Measurements from ENCODE around the gene CATSPERB.

Gene CATSPERB

DNA sequence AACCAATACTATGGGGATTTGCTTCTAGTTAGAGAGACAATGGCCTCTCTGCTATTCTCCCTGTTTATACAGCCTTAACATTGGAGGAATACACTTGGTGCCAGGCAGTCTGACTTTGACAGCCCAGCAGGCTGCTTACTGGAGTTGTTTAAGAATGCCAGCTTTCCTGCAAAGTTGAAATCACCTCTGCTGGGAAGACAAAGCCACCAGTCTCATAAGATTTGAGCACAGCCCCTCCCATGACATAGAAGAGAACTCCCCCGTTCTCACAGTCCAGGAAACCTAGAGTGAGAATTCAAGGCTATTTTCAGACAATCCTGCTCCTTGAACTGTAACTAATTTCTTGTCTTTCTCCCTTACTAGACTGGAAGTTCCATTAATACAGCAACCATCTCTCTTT is 21.1 kb upstream of the CATSPERB start:
- DNase-seq (no peak), ATAC-seq (ENCODE audit: insufficient read depth, low read depth) (no peak)
- Histone ChIP-seq H3K4me1 (ENCODE audit: insufficient read depth, low read length) (no peaks in the 10 kb centered on the region), H3K36me3 (ENCODE audit: insufficient read depth, low read length) (no peaks in the 10 kb centered on the region), H3K27me3 (ENCODE audit: insufficient read depth, low read length, poor library complexity) (no peaks in the 10 kb centered on the region), H3K9me3 (ENCODE audit: insufficient read depth, low read length, severe bottlenecking) (no peaks in the 10 kb centered on the region), H4K20me1 (ENCODE audit: insufficient read depth, low read length) (no peaks in the 10 kb centered on the region), H3K4me2 (ENCODE audit: insufficient read depth, low read length) (no peak overlapping the region), H3K27ac (ENCODE audit: low read length) (no peak overlapping the region), H3K9ac (ENCODE audit: low read depth, low read length) (no peak overlapping the region), H3K4me3 (ENCODE audit: low read depth in 1 of 2, low read length in 2 of 2) (no peak overlapping the region), H2AFZ (ENCODE audit: low read depth, low read length) (no peak overlapping the region), H3K79me2 (ENCODE audit: insufficient read depth, low read length) (no peaks in the 10 kb centered on the region)
- no peak for TF ChIP-seq CTCF (IDR thresholded peaks at IDR 0.05; ENCODE audit: borderline replicate concordance, extremely low read depth, low read length, poor library complexity, severe bottlenecking)

DNA sequence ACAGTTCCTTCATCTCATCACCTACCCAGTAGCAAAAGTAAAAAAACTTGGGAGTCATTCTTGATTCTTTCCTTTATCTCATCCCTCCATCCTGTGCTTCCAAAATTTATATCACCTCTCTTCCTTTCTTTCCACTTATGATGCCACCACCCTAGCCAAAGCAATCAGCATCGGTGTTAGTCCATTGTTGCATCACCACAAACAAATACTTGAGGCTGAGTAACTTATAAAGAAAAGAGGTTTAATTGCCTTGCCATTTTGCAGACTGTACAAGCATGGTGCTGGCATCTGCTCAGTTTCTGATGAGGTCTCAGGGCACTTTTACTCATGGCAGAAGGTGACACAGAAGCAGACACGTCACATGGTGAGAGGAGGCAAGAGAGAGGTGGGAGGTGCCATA is 19.8 kb upstream of the CATSPERB start:
- DNase-seq (no peak), ATAC-seq (ENCODE audit: insufficient read depth, low read depth) (no peak)
- no peaks in the 10 kb centered on the region for H3K9me3 ChIP-seq (ENCODE audit: insufficient read depth, low read length, severe bottlenecking)
- no peaks in the 10 kb centered on the region for H3K79me2 ChIP-seq (ENCODE audit: insufficient read depth, low read length)
- no peak overlapping the region for H3K27ac ChIP-seq (ENCODE audit: low read length)
- no peaks in the 10 kb centered on the region for H3K36me3 ChIP-seq (ENCODE audit: insufficient read depth, low read length)
- H3K4me1 ChIP-seq (ENCODE audit: insufficient read depth, low read length), result no peaks in the 10 kb centered on the region
- H3K27me3 ChIP-seq (ENCODE audit: insufficient read depth, low read length, poor library complexity), result no peaks in the 10 kb centered on the region
- no peak overlapping the region for H3K4me2 ChIP-seq (ENCODE audit: insufficient read depth, low read length)
- H3K9ac ChIP-seq (ENCODE audit: low read depth, low read length), result no peak overlapping the region
- TF ChIP-seq EZH2 (IDR thresholded peaks at IDR 0.05; ENCODE audit: borderline replicate concordance, low read depth, low read length, severe bottlenecking), result no peak
- TF ChIP-seq CTCF (IDR thresholded peaks at IDR 0.05; ENCODE audit: borderline replicate concordance, extremely low read depth, low read length, poor library complexity, severe bottlenecking), result no peak
- no peak overlapping the region for H3K4me3 ChIP-seq (ENCODE audit: low read depth in 1 of 2, low read length in 2 of 2)
- H2AFZ ChIP-seq (ENCODE audit: low read depth, low read length), result no peak overlapping the region
- no peaks in the 10 kb centered on the region for H4K20me1 ChIP-seq (ENCODE audit: insufficient read depth, low read length)

DNA sequence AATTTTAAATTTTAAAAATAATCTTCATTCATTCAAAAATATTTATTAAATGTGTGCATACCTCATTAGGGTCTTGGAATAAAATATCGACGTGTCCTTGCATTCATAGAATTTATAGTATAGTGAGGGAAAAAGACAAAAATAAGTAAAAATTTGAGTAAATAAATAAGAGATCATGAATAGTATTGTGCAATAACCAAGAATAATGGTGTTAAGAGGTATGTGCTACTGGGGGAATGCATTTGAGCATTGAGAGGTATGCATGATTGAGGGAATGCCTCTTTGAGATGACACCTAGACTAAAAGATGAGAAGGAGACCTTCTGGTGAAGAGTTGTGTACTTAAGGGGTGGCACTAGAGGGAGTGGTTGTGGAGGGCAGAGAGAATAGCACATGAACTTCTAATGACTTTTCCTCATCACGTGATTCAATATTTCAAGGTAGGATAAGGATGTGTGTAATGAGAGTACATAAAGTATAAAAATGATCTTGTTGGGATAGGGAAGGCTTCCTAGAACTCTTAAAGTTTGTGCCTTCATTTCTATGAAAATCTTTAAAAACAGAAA is 18.8 kb upstream of the CATSPERB start:
- TF ChIP-seq CTCF (IDR thresholded peaks at IDR 0.05; ENCODE audit: borderline replicate concordance, extremely low read depth, low read length, poor library complexity, severe bottlenecking) (no peak), EZH2 (IDR thresholded peaks at IDR 0.05; ENCODE audit: borderline replicate concordance, low read depth, low read length, severe bottlenecking) (no peak)
- Histone ChIP-seq H3K4me2 (ENCODE audit: insufficient read depth, low read length) (no peak overlapping the region), H3K9me3 (ENCODE audit: insufficient read depth, low read length, severe bottlenecking) (no peaks in the 10 kb centered on the region), H3K79me2 (ENCODE audit: insufficient read depth, low read length) (no peaks in the 10 kb centered on the region), H3K4me3 (ENCODE audit: low read depth in 1 of 2, low read length in 2 of 2) (no peak overlapping the region), H3K27ac (ENCODE audit: low read length) (no peak overlapping the region), H3K9ac (ENCODE audit: low read depth, low read length) (no peak overlapping the region), H3K27me3 (ENCODE audit: insufficient read depth, low read length, poor library complexity) (no peaks in the 10 kb centered on the region), H2AFZ (ENCODE audit: low read depth, low read length) (no peak overlapping the region), H3K4me1 (ENCODE audit: insufficient read depth, low read length) (no peaks in the 10 kb centered on the region), H4K20me1 (ENCODE audit: insufficient read depth, low read length) (no peaks in the 10 kb centered on the region), H3K36me3 (ENCODE audit: insufficient read depth, low read length) (no peaks in the 10 kb centered on the region)
- no peak for ATAC-seq (ENCODE audit: insufficient read depth, low read depth)
- no peak for DNase-seq

- Histone ChIP-seq H3K36me3 (ENCODE audit: insufficient read depth, low read length) (no peaks in the 10 kb centered on the region), H3K4me1 (ENCODE audit: insufficient read depth, low read length) (no peaks in the 10 kb centered on the region), H3K79me2 (ENCODE audit: insufficient read depth, low read length) (no peaks in the 10 kb centered on the region), H3K9me3 (ENCODE audit: insufficient read depth, low read length, severe bottlenecking) (no peaks in the 10 kb centered on the region), H3K27me3 (ENCODE audit: insufficient read depth, low read length, poor library complexity) (no peaks in the 10 kb centered on the region), H4K20me1 (ENCODE audit: insufficient read depth, low read length) (no peaks in the 10 kb centered on the region), H3K4me2 (ENCODE audit: insufficient read depth, low read length) (no peak overlapping the region), H3K9ac (ENCODE audit: low read depth, low read length) (no peak overlapping the region), H3K27ac (ENCODE audit: low read length) (no peak overlapping the region), H2AFZ (ENCODE audit: low read depth, low read length) (no peak overlapping the region), H3K4me3 (ENCODE audit: low read depth in 1 of 2, low read length in 2 of 2) (no peak overlapping the region)
- ATAC-seq (ENCODE audit: insufficient read depth, low read depth) (no peak), DNase-seq (no peak)
- TF ChIP-seq CTCF (IDR thresholded peaks at IDR 0.05; ENCODE audit: borderline replicate concordance, extremely low read depth, low read length, poor library complexity, severe bottlenecking) (no peak), EZH2 (IDR thresholded peaks at IDR 0.05; ENCODE audit: borderline replicate concordance, low read depth, low read length, severe bottlenecking) (no peak)
Measured at GRCh38 chr14:91749868-91750267, 18.0 kb upstream of the CATSPERB start.
